CD14-positive monocyte (primary cell): ENCODE data around the gene FHIT. TPM values are rescaled to one million over a fixed set of nuclear protein-coding genes. Genes with fewer than 3 reads are reported as not detected.

ENCODE experiments used
- DNase-seq, 3 donors: peaks; one replicate each; pipeline ENCODE4 v3.0.0-alpha.2; 2011 to 2022
- H2AFZ ChIP-seq: 2 replicates; pipeline ENCODE4 v1.6.0; 2012; ENCODE audit warnings: mild to moderate bottlenecking, low read depth, low read length, inconsistent platforms; ENCODE audit not compliant: insufficient read depth, poor library complexity, severe bottlenecking
- H3K27ac ChIP-seq, 2 donors: 1 replicate in 1 of 2; 2 replicates in 1 of 2; pipeline ENCODE4 v1.5.1; 2012 to 2013; ENCODE audit warnings: low read length in 2 of 2, control low read depth in 1 of 2, inconsistent platforms in 1 of 2, low read depth in 1 of 2, mild to moderate bottlenecking in 1 of 2
- H3K27me3 ChIP-seq, 2 donors: one replicate each; pipeline versions ENCODE4 v1.6.0 to v1.6.1; 2011 to 2013; ENCODE audit warnings: low read length in 2 of 2; ENCODE audit not compliant: control insufficient read depth in 2 of 2, insufficient read depth in 2 of 2
- H3K36me3 ChIP-seq, 2 donors: replicated peaks in 1 of 2; 1 replicate in 1 of 2; 2 replicates in 1 of 2; pipeline versions ENCODE4 v1.5.1 to v1.6.1; 2012 to 2013; ENCODE audit warnings: low read length in 2 of 2, control low read depth in 1 of 2, inconsistent platforms in 1 of 2, mild to moderate bottlenecking in 1 of 2; ENCODE audit not compliant: insufficient read depth in 2 of 2, control insufficient read depth in 1 of 2
- H3K4me1 ChIP-seq, 2 donors: 1 replicate in 1 of 2; 2 replicates in 1 of 2; pipeline versions ENCODE4 v1.5.1 to v1.6.1; 2012 to 2013; ENCODE audit warnings: low read length in 2 of 2, control low read depth in 1 of 2, inconsistent platforms in 1 of 2, mild to moderate bottlenecking in 1 of 2, moderate library complexity in 1 of 2; ENCODE audit not compliant: insufficient read depth in 2 of 2, control insufficient read depth in 1 of 2
- H3K4me2 ChIP-seq: replicated peaks from 2 replicates; pipeline ENCODE3; 2012; ENCODE audit warnings: low read length, moderate library complexity, mild to moderate bottlenecking; ENCODE audit not compliant: poor library complexity, severe bottlenecking; ENCODE audit errors: extremely low read depth
- H3K4me3 ChIP-seq, 3 experiments: fragments of 200-600 bp in 1 of 3; sonication (generic) in 1 of 3; replicated peaks in 1 of 3; 1 replicate in 2 of 3; 2 replicates in 1 of 3; pipeline ENCODE4 v1.5.1; 2011 to 2013; ENCODE audit warnings: low read length in 3 of 3, mild to moderate bottlenecking in 3 of 3, control low read depth in 2 of 3, low read depth in 2 of 3, inconsistent platforms in 1 of 3, moderate library complexity in 1 of 3
- H3K79me2 ChIP-seq: 2 replicates; pipeline ENCODE4 v1.6.0; 2012; ENCODE audit warnings: mild to moderate bottlenecking, control low read depth, inconsistent platforms, low read length, moderate library complexity; ENCODE audit not compliant: insufficient read depth
- H3K9ac ChIP-seq: 2 replicates; pipeline ENCODE4 v1.6.0; 2017; ENCODE audit warnings: low read length, mild to moderate bottlenecking; ENCODE audit not compliant: insufficient read depth, poor library complexity, severe bottlenecking
- H3K9me3 ChIP-seq, 2 donors: replicated peaks in 1 of 2; 1 replicate in 1 of 2; 2 replicates in 1 of 2; pipeline versions ENCODE4 v1.5.1 to v1.6.1; 2012 to 2013; ENCODE audit warnings: low read length in 2 of 2, control low read depth in 1 of 2; ENCODE audit not compliant: control insufficient read depth in 1 of 2, insufficient read depth in 1 of 2
- H4K20me1 ChIP-seq: 2 replicates; pipeline ENCODE4 v1.6.0; 2012; ENCODE audit warnings: mild to moderate bottlenecking, low read length, control low read depth, moderate library complexity; ENCODE audit not compliant: insufficient read depth
- H3K27ac Mint-ChIP-seq, 7 donors: one replicate each; pipeline ENCODE4 v1.8.0; 2020; ENCODE audit warnings: mild to moderate bottlenecking in 7 of 7, mixed read lengths in 7 of 7, moderate library complexity in 6 of 7, inconsistent platforms in 2 of 7
- H3K27me3 Mint-ChIP-seq, 3 donors: one replicate each; pipeline ENCODE4 v1.8.0; 2021 to 2022; ENCODE audit warnings: low read depth in 3 of 3, mild to moderate bottlenecking in 3 of 3, mixed read lengths in 3 of 3, moderate library complexity in 3 of 3, inconsistent platforms in 1 of 3
- H3K36me3 Mint-ChIP-seq, 2 donors: one replicate each; pipeline ENCODE4 v1.8.0; 2020; ENCODE audit warnings: mixed read lengths in 2 of 2, inconsistent platforms in 1 of 2, mild to moderate bottlenecking in 1 of 2
- H3K4me1 Mint-ChIP-seq: one replicate; pipeline ENCODE4 v1.8.0; 2020; ENCODE audit warnings: mild to moderate bottlenecking, mixed read lengths
- H3K4me3 Mint-ChIP-seq, 2 donors: one replicate each; pipeline ENCODE4 v1.8.0; 2020; ENCODE audit warnings: mild to moderate bottlenecking in 2 of 2, mixed read lengths in 2 of 2, moderate library complexity in 1 of 2
- H3K9me3 Mint-ChIP-seq, 7 donors: one replicate each; pipeline ENCODE4 v1.8.0; 2020 to 2022; ENCODE audit warnings: mixed read lengths in 7 of 7, mild to moderate bottlenecking in 6 of 7, moderate library complexity in 6 of 7, inconsistent platforms in 2 of 7
- CTCF ChIP-seq: fragments of 200-600 bp; IDR thresholded peaks from one replicate; pipeline ENCODE4 v1.8.0; 2022; ENCODE audit warnings: antibody characterized with exemption, mild to moderate bottlenecking
- WGBS: methylation state at CpG from one replicate; pipeline ENCODE4 v1.1.5; 2013; ENCODE audit warnings: missing lambda C conversion rate; ENCODE audit not compliant: insufficient coverage; 5-methylcytosine and 5-hydroxymethylcytosine counted together
- intact Hi-C, 2 donors: fragments of 100-400 bp; cut with micrococcal nuclease; formaldehyde crosslinking; loops; one replicate each; pipeline versions ENCODE4 v1.15.0 to v1.15.1; 2023
- polyA plus RNA-seq, 3 donors: library from polyadenylated mRNA; depleted of rRNA in 1 of 3; unstranded in 2 of 3; stranded (reverse) in 1 of 3; fragments of 300-500 nt in 2 of 3; fragments of >200 nt in 1 of 3; fragmentation: Illumina TruSeq in 2 of 3; gene quantifications; 1 replicate in 2 of 3; 2 replicates in 1 of 3; pipeline ENCODE4 v1.2.3, GENCODE V29; 2012 to 2021

Gene FHIT
- polyA plus RNA-seq, 3 donors: 1.7 to 3.4 (median 3.2) TPM

- no peak overlapping the region for H3K9ac ChIP-seq
- no peak for TF ChIP-seq CTCF
- DNase-seq: peak in 1 of 3 donors; percentile 5
- H3K4me3 ChIP-seq: no peak overlapping the region
- no peaks in the 10 kb centered on the region for H3K9me3 ChIP-seq
- Mint-ChIP-seq H3K4me3 (no peak overlapping the region), H3K4me1 (peaks cover 47% of the 10 kb centered on the region), H3K27ac (peak overlapping the region in 1 of 7 donors; percentile 5), H3K9me3 (peaks cover 0 to 11% (median 4%) of the 10 kb centered on the region in 7 donors), H3K27me3 (peaks cover 0 to 2% (median 1%) of the 10 kb centered on the region in 3 donors), H3K36me3 (no peaks in the 10 kb centered on the region)
- H3K27ac ChIP-seq: no peak overlapping the region
- H3K79me2 ChIP-seq: no peaks in the 10 kb centered on the region
- WGBS: 52% methylated on average over 3 of the region's 3 CpGs
- H2AFZ ChIP-seq: no peak overlapping the region
- no peaks in the 10 kb centered on the region for H4K20me1 ChIP-seq
- intact Hi-C loops: no loop called here
- no peak overlapping the region for H3K4me2 ChIP-seq
- H3K36me3 ChIP-seq: no peaks in the 10 kb centered on the region
- H3K27me3 ChIP-seq: no peaks in the 10 kb centered on the region
- peaks cover 36 to 44% of the 10 kb centered on the region in 2 donors for H3K4me1 ChIP-seq
These were observed 491.8 kb downstream of the FHIT start for GRCh38 chr3:60759439-60759838.

- peaks cover 0 to 1% (median 0%) of the 10 kb centered on the region in 3 donors for H3K27me3 Mint-ChIP-seq
- no peak overlapping the region for H3K9ac ChIP-seq
- DNase-seq: no peak
- no peaks in the 10 kb centered on the region for H3K36me3 ChIP-seq
- no peak for TF ChIP-seq CTCF
- H3K27ac ChIP-seq: no peak overlapping the region
- no peak overlapping the region for H3K4me3 ChIP-seq
- H4K20me1 ChIP-seq: no peaks in the 10 kb centered on the region
- no peaks in the 10 kb centered on the region for H3K9me3 ChIP-seq
- peaks cover 37 to 46% of the 10 kb centered on the region in 2 donors for H3K4me1 ChIP-seq
- WGBS: 49% methylated on average over 5 of the region's 5 CpGs
- H2AFZ ChIP-seq: no peak overlapping the region
- H3K79me2 ChIP-seq: no peaks in the 10 kb centered on the region
- intact Hi-C loops: no loop called here
- no peak overlapping the region for H3K27ac Mint-ChIP-seq
- peaks cover 0 to 11% (median 4%) of the 10 kb centered on the region in 7 donors for H3K9me3 Mint-ChIP-seq
- no peaks in the 10 kb centered on the region for H3K36me3 Mint-ChIP-seq
- H3K27me3 ChIP-seq: no peaks in the 10 kb centered on the region
- H3K4me1 Mint-ChIP-seq: peaks cover 50% of the 10 kb centered on the region
- no peak overlapping the region for H3K4me2 ChIP-seq
- no peak overlapping the region for H3K4me3 Mint-ChIP-seq
These were observed 492.4 kb downstream of the FHIT start for GRCh38 chr3:60758831-60759230.
